H1 (cell line): ENCODE results near the gene TPD52L2. TPM values are rescaled to one million over a fixed set of nuclear protein-coding genes. Genes with fewer than 3 reads are reported as not detected.

Experiments
- CTCF ChIA-PET: fragments of 300-600 bp; sonication (Branson Sonifier 250); formaldehyde crosslinking; loops from one replicate; lab custom pipeline; 2021; ENCODE audit not compliant: partially characterized antibody; lab: Charles Lee
- POLR2A ChIA-PET: fragments of 300-600 bp; sonication (Branson Sonifier 250); formaldehyde crosslinking; loops from one replicate; lab custom pipeline; 2021; ENCODE audit warnings: inconsistent platforms; ENCODE audit not compliant: partially characterized antibody; lab: Charles Lee
- DNase-seq, 2 experiments: peaks; one replicate each; pipeline versions ENCODE4 v3.0.0 to v3.0.0-alpha.2; 2010 to 2022; ENCODE audit warnings: low spot score in 2 of 2, low read depth in 1 of 2, mixed read lengths in 1 of 2
- FAIRE-seq: peaks from 2 replicates; lab custom pipeline; 2011; peaks lifted over from hg19 to GRCh38; lab: Jason Lieb, UNC
- H2AFZ ChIP-seq: 2 replicates; pipeline ENCODE4 v1.8.1; 2012; ENCODE audit warnings: low read length, inconsistent platforms
- H2AK5ac ChIP-seq: 2 replicates; pipeline ENCODE4 v1.6.1; 2013; ENCODE audit warnings: low read depth, low read length
- H2BK120ac ChIP-seq: replicated peaks from 2 replicates; pipeline ENCODE3; 2013; ENCODE audit warnings: low read depth, low read length, inconsistent platforms
- H2BK12ac ChIP-seq: 2 replicates; pipeline ENCODE4 v1.6.1; 2013; ENCODE audit warnings: low read depth, low read length
- H2BK15ac ChIP-seq: 2 replicates; pipeline ENCODE4 v1.6.1; 2013; ENCODE audit warnings: low read length
- H2BK20ac ChIP-seq: 2 replicates; pipeline ENCODE4 v1.6.1; 2013; ENCODE audit warnings: low read length
- H2BK5ac ChIP-seq: 2 replicates; pipeline ENCODE4 v1.6.1; 2013; ENCODE audit warnings: low read depth, low read length
- H3K14ac ChIP-seq: 2 replicates; pipeline ENCODE4 v1.6.1; 2013; ENCODE audit warnings: inconsistent platforms; ENCODE audit not compliant: insufficient read length
- H3K18ac ChIP-seq: 2 replicates; pipeline ENCODE4 v1.6.1; 2013; ENCODE audit warnings: low read length; ENCODE audit errors: extremely low read depth
- H3K23ac ChIP-seq: 2 replicates; pipeline ENCODE4 v1.6.1; 2013; ENCODE audit warnings: inconsistent platforms; ENCODE audit not compliant: insufficient read length
- H3K23me2 ChIP-seq: 2 replicates; pipeline ENCODE4 v1.6.1; 2013; ENCODE audit warnings: low read depth, low read length
- H3K27ac ChIP-seq: 2 replicates; pipeline ENCODE4 v1.6.1; 2011; ENCODE audit warnings: low read depth, low read length, inconsistent platforms
- H3K27me3 ChIP-seq, 4 experiments: replicated peaks in 1 of 4; 1 replicate in 1 of 4; 2 replicates in 3 of 4; pipeline versions ENCODE4 v1.6.1 to v1.8.1; 2011 to 2013; ENCODE audit warnings: low read length in 3 of 4, mild to moderate bottlenecking in 3 of 4, inconsistent platforms in 2 of 4, mixed read lengths in 2 of 4, moderate library complexity in 1 of 4; ENCODE audit not compliant: control insufficient read depth in 3 of 4, insufficient read depth in 3 of 4; ENCODE audit errors: extremely low read depth in 1 of 4
- H3K36me3 ChIP-seq, 4 experiments: 2 replicates each; pipeline versions ENCODE4 v1.6.1 to v1.8.1; 2011 to 2013; ENCODE audit warnings: mild to moderate bottlenecking in 4 of 4, low read length in 3 of 4, moderate library complexity in 2 of 4, control low read depth in 1 of 4, inconsistent platforms in 1 of 4; ENCODE audit not compliant: insufficient read depth in 4 of 4, control insufficient read depth in 2 of 4
- H3K4ac ChIP-seq: replicated peaks from 2 replicates; pipeline ENCODE3; 2013; ENCODE audit warnings: low read length, low read depth, mixed read lengths, inconsistent platforms; ENCODE audit not compliant: insufficient read length
- H3K4me1 ChIP-seq, 4 experiments: replicated peaks in 1 of 4; 1 replicate in 1 of 4; 2 replicates in 3 of 4; pipeline versions ENCODE4 v1.6.1 to v1.8.1; 2011 to 2013; ENCODE audit warnings: low read length in 3 of 4, inconsistent platforms in 2 of 4, mixed read lengths in 1 of 4; ENCODE audit not compliant: insufficient read depth in 4 of 4, control insufficient read depth in 3 of 4
- H3K4me2 ChIP-seq, 2 experiments: 2 replicates each; pipeline versions ENCODE4 v1.6.1 to v1.8.1; 2011 to 2013; ENCODE audit warnings: low read depth in 2 of 2, low read length in 2 of 2, control low read depth in 1 of 2, inconsistent platforms in 1 of 2, mild to moderate bottlenecking in 1 of 2; ENCODE audit not compliant: insufficient read depth in 1 of 2
- H3K4me3 ChIP-seq, 4 experiments: fragments of 200-600, 300-600 bp in 1 of 4; sonication (generic), shearing (Covaris generic), sonication (Bioruptor Twin) in 1 of 4; 2 replicates each; pipeline versions ENCODE4 v1.5.1 to v1.8.1; 2011 to 2016; ENCODE audit warnings: low read length in 4 of 4, low read depth in 3 of 4, control low read depth in 2 of 4, inconsistent platforms in 2 of 4, mild to moderate bottlenecking in 2 of 4, mixed read lengths in 1 of 4, moderate library complexity in 1 of 4; ENCODE audit not compliant: insufficient read depth in 2 of 4; ENCODE audit errors: extremely low read depth in 1 of 4
- H3K56ac ChIP-seq: replicated peaks from 2 replicates; pipeline ENCODE3; 2013; ENCODE audit warnings: low read depth, mild to moderate bottlenecking, mixed read lengths, low read length, inconsistent platforms; ENCODE audit not compliant: insufficient read length
- H3K79me1 ChIP-seq: 2 replicates; pipeline ENCODE4 v1.6.1; 2013; ENCODE audit warnings: low read depth, low read length, control low read depth
- H3K79me2 ChIP-seq, 2 experiments: 2 replicates each; pipeline versions ENCODE4 v1.6.1 to v1.8.1; 2012 to 2013; ENCODE audit warnings: low read length in 2 of 2, mild to moderate bottlenecking in 2 of 2, inconsistent platforms in 1 of 2; ENCODE audit not compliant: insufficient read depth in 2 of 2, control insufficient read depth in 1 of 2
- H3K9ac ChIP-seq, 4 experiments: replicated peaks in 1 of 4; 1 replicate in 1 of 4; 2 replicates in 3 of 4; pipeline versions ENCODE4 v1.6.1 to v1.8.1; 2011 to 2013; ENCODE audit warnings: low read depth in 3 of 4, low read length in 3 of 4, control low read depth in 2 of 4, mild to moderate bottlenecking in 2 of 4, moderate library complexity in 2 of 4, inconsistent platforms in 1 of 4; ENCODE audit errors: extremely low read depth in 1 of 4
- H3K9me3 ChIP-seq, 2 experiments: 2 replicates each; pipeline versions ENCODE4 v1.6.1 to v1.8.1; 2012 to 2013; ENCODE audit warnings: mild to moderate bottlenecking in 2 of 2, moderate library complexity in 2 of 2, control low read depth in 1 of 2, inconsistent platforms in 1 of 2, low read depth in 1 of 2, low read length in 1 of 2, mixed read lengths in 1 of 2; ENCODE audit not compliant: insufficient read depth in 2 of 2
- H4K20me1 ChIP-seq, 2 experiments: replicated peaks in 1 of 2; 2 replicates each; pipeline versions ENCODE3 to v1.8.1; 2011 to 2013; ENCODE audit warnings: inconsistent platforms in 2 of 2, low read length in 2 of 2, mild to moderate bottlenecking in 1 of 2; ENCODE audit not compliant: insufficient read depth in 2 of 2, control insufficient read depth in 1 of 2
- H4K5ac ChIP-seq: 2 replicates; pipeline ENCODE4 v1.6.1; 2013; ENCODE audit warnings: low read length, low read depth, mixed read lengths, inconsistent platforms; ENCODE audit not compliant: insufficient read length
- H4K8ac ChIP-seq: 2 replicates; pipeline ENCODE4 v1.8.0; 2013; ENCODE audit warnings: mild to moderate bottlenecking, moderate library complexity, low read length, inconsistent platforms; ENCODE audit not compliant: insufficient read depth; ENCODE audit errors: extremely low read depth
- H4K91ac ChIP-seq: replicated peaks from 2 replicates; pipeline ENCODE3; 2013; ENCODE audit warnings: low read length, mixed read lengths, inconsistent platforms; ENCODE audit not compliant: insufficient read length
- BACH1 ChIP-seq: IDR thresholded peaks from 2 replicates; pipeline ENCODE4 v1.6.1; 2012; ENCODE audit warnings: low read length, improper control_type of control experiment
- CEBPB ChIP-seq: IDR thresholded peaks from 2 replicates; pipeline ENCODE4 v1.6.1; 2012; ENCODE audit warnings: low read depth, low read length
- CHD2 ChIP-seq: IDR thresholded peaks from 2 replicates; pipeline ENCODE4 v1.6.1; 2012; ENCODE audit warnings: low read length, improper control_type of control experiment
- CREB1 ChIP-seq: IDR thresholded peaks from 2 replicates; pipeline ENCODE4 v1.6.1; 2012; ENCODE audit warnings: inconsistent platforms
- EP300 ChIP-seq, 2 experiments: IDR thresholded peaks; 1 replicate in 1 of 2; 2 replicates in 1 of 2; pipeline ENCODE4 v1.6.1; 2011 to 2012; ENCODE audit warnings: low read depth in 2 of 2, low read length in 2 of 2, mild to moderate bottlenecking in 2 of 2, borderline replicate concordance in 1 of 2, inconsistent platforms in 1 of 2, moderate library complexity in 1 of 2
- JUND ChIP-seq: IDR thresholded peaks from 2 replicates; pipeline ENCODE4 v1.6.1; 2011; ENCODE audit warnings: mild to moderate bottlenecking, improper control_type of control experiment, low read length
- POLR2A ChIP-seq, 2 experiments: IDR thresholded peaks; 1 replicate in 1 of 2; 2 replicates in 1 of 2; pipeline ENCODE4 v1.6.1; 2011; ENCODE audit warnings: low read depth in 2 of 2, low read length in 2 of 2, mild to moderate bottlenecking in 2 of 2; ENCODE audit errors: control extremely low read depth in 1 of 2
- RBBP5 ChIP-seq: IDR thresholded peaks from 2 replicates; pipeline ENCODE4 v1.7.1; 2012; ENCODE audit warnings: low read depth, mild to moderate bottlenecking, inconsistent platforms, low read length, moderate library complexity, borderline replicate concordance
- SIX5 ChIP-seq: IDR thresholded peaks from 2 replicates; pipeline ENCODE4 v1.6.1; 2011; ENCODE audit warnings: mild to moderate bottlenecking, low read depth, low read length
- SP4 ChIP-seq: IDR thresholded peaks from 2 replicates; pipeline ENCODE4 v1.6.1; 2012; ENCODE audit warnings: low read length, inconsistent platforms
- SUZ12 ChIP-seq: fragments of 200-600 bp; sonication (generic); IDR thresholded peaks from 2 replicates; pipeline ENCODE4 v1.6.1; 2012; ENCODE audit warnings: mild to moderate bottlenecking, inconsistent platforms, low read length, moderate library complexity, mixed read lengths
- TAF1 ChIP-seq: IDR thresholded peaks from 2 replicates; pipeline ENCODE4 v1.6.1; 2011; ENCODE audit warnings: mild to moderate bottlenecking, low read depth, low read length
- TCF12 ChIP-seq: IDR thresholded peaks from 2 replicates; pipeline ENCODE4 v1.6.1; 2011; ENCODE audit warnings: low read depth, mild to moderate bottlenecking, low read length
- TEAD4 ChIP-seq: IDR thresholded peaks from 2 replicates; pipeline ENCODE4 v1.6.1; 2012; ENCODE audit warnings: low read depth, low read length, inconsistent platforms, mixed read lengths
- YY1 ChIP-seq: IDR thresholded peaks from 2 replicates; pipeline ENCODE4 v1.6.1; 2011; ENCODE audit warnings: low read depth, mild to moderate bottlenecking, low read length
- WGBS, 2 experiments: shearing (Covaris generic) in 1 of 2; methylation state at CpG; one replicate each; pipeline versions ENCODE4 v1.1.6 to v1.1.7; 2013 to 2015; ENCODE audit warnings: low lambda C conversion rate in 2 of 2, mixed read lengths in 2 of 2, inconsistent platforms in 1 of 2, low coverage in 1 of 2, missing lambda C conversion rate in 1 of 2; ENCODE audit not compliant: insufficient replicate concordance in 2 of 2, insufficient coverage in 1 of 2, insufficient read length in 1 of 2; ENCODE audit errors: extremely low coverage in 1 of 2, missing lambda C conversion rate in 1 of 2; 5-methylcytosine and 5-hydroxymethylcytosine counted together
- polyA plus RNA-seq, 7 experiments: library from polyadenylated mRNA; depleted of rRNA in 3 of 7; stranded (reverse) in 5 of 7; unstranded in 2 of 7; fragments of >200 nt in 5 of 7; fragments of 200-250 nt in 2 of 7; gene quantifications; 1 replicate in 5 of 7; 2 replicates in 1 of 7; 4 replicates in 1 of 7; pipeline versions ENCODE4 v1.2.1 to v1.2.3, GENCODE V29; 2011 to 2013; ENCODE audit warnings: missing spikeins in 2 of 7, mixed read lengths in 2 of 7
- total RNA-seq: library from RNA; stranded (reverse); fragmentation: NEBNext Ultra II Directional; extraction: Animal tissue kit (Norgen Biotek cat#: 25700); gene quantifications from 2 replicates; pipeline ENCODE4 v1.2.1, GENCODE V29; 2021

TPD52L2 gene
- total and polyA plus RNA-seq, 2 of the 8 experiments (the other 6 are each of a cell fraction or from before 2014, with no cell fraction given): 77.1 to 80.2 TPM

- Histone ChIP-seq H3K4me2 (no peak overlapping the region), H2BK12ac (no peak overlapping the region), H2BK120ac (no peak overlapping the region), H2BK15ac (no peak overlapping the region), H4K8ac (no peak overlapping the region; the same call in 1 of the 2 replicates), H3K23ac (no peak overlapping the region), H3K27me3 (no peaks in the 10 kb centered on the region), H3K4ac (no peak overlapping the region), H4K91ac (no peak overlapping the region), H2BK5ac (no peak overlapping the region), H3K14ac (no peak overlapping the region), H4K5ac (no peak overlapping the region), H3K27ac (no peak overlapping the region), H3K9ac (no peak overlapping the region), H2AK5ac (no peak overlapping the region), H3K4me1 (no peaks in the 10 kb centered on the region), H3K4me3 (no peak overlapping the region), H2BK20ac (no peak overlapping the region), H3K79me1 (0 out of 2 replicates have a peak, but pooled peaks cover 2% of the 10 kb centered on the region), H3K9me3 (no peaks in the 10 kb centered on the region), H3K23me2 (no peaks in the 10 kb centered on the region), H3K79me2 (no peaks in the 10 kb centered on the region), H3K18ac (no peak overlapping the region), H3K36me3 (peaks cover 2 to 28% (median 18%) of the 10 kb centered on the region in 4 experiments; a peak in 6 of 8 replicates), H2AFZ (no peak overlapping the region), H4K20me1 (peaks cover 6 to 16% of the 10 kb centered on the region in 2 experiments), H3K56ac (no peak overlapping the region)
- FAIRE-seq (no peak), DNase-seq (no peak)
- ChIA-PET CTCF (interaction anchor here (0.8 to 7.7 kb wide), 7 partner anchors 8 to 105 kb away, joined by 3 to 58 read pairs (median 4); no protein-coding TSS in a partner anchor), POLR2A (no interaction called here)
- WGBS, 2 experiments: 95% methylated on average over 19 of the region's 19 CpGs; no CpG with 5 or more reads in 1 of the 2 experiments
- TF ChIP-seq JUND: no peak
- no peak for TF ChIP-seq CHD2
- no peak for TF ChIP-seq CEBPB
- TF ChIP-seq CREB1: no peak
- TF ChIP-seq YY1: no peak
- TF ChIP-seq TAF1: no peak
- no peak for TF ChIP-seq SP4
- no peak for TF ChIP-seq TCF12
- TF ChIP-seq POLR2A (IDR thresholded peaks at IDR 0.05; ENCODE audit: control extremely low read depth in 1 of 2, low read depth in 2 of 2, low read length in 2 of 2): no peak
- no peak for TF ChIP-seq EP300 (IDR thresholded peaks at IDR 0.05; ENCODE audit: borderline replicate concordance in 1 of 2, low read depth in 2 of 2, low read length in 2 of 2)
- no peak for TF ChIP-seq TEAD4
- no peak for TF ChIP-seq SUZ12
- TF ChIP-seq BACH1: no peak
- TF ChIP-seq SIX5: no peak
- no peak for TF ChIP-seq RBBP5
These were observed 66.7 kb downstream of the TPD52L2 start for GRCh38 chr20:63931735-63932134.
